ENCODE results near the gene CAPRIN2. TPM values are rescaled to one million over a fixed set of nuclear protein-coding genes. Genes with fewer than 3 reads are reported as not detected.

The CAPRIN2 gene
- polyA plus RNA-seq, 1 donor from 2014 or later: 132 TPM

- Histone ChIP-seq H3K9me3 (ENCODE audit: low read length) (no peaks in the 10 kb centered on the region), H3K79me2 (replicated peaks; ENCODE audit: insufficient read depth, low read length) (no peaks in the 10 kb centered on the region), H3K36me3 (ENCODE audit: insufficient read depth, low read length) (no peaks in the 10 kb centered on the region)
These were observed 24.7 kb downstream of the CAPRIN2 start for GRCh38 chr12:30730011-30730410.

GRCh38 chr12:30729547-30729946 lies 25.2 kb downstream of the CAPRIN2 start:
- H3K4me3 ChIP-seq (ENCODE audit: low read length): no peak overlapping the region
- H3K4me2 ChIP-seq (ENCODE audit: low read length): no peak overlapping the region
- no peaks in the 10 kb centered on the region for H3F3A ChIP-seq (ENCODE audit: insufficient read depth, low read length, poor library complexity, severe bottlenecking)
- H3K27ac ChIP-seq (ENCODE audit: low read length): no peak overlapping the region
- H3K9ac ChIP-seq (ENCODE audit: low read length): no peak overlapping the region
- no peaks in the 10 kb centered on the region for H4K20me1 ChIP-seq (ENCODE audit: insufficient read depth)
- no peaks in the 10 kb centered on the region for H3K9me2 ChIP-seq (ENCODE audit: insufficient read depth, low read length)
- H3K27me3 ChIP-seq (ENCODE audit: insufficient read depth, low read depth, low read length): no peaks in the 10 kb centered on the region
- no peaks in the 10 kb centered on the region for H3K79me2 ChIP-seq (replicated peaks; ENCODE audit: insufficient read depth, low read length)
- no peak for TF ChIP-seq POLR2AphosphoS5 (IDR thresholded peaks at IDR 0.05)
- TF ChIP-seq EZH2 (IDR thresholded peaks at IDR 0.05; ENCODE audit: borderline replicate concordance, insufficient read depth, low read length, poor library complexity, severe bottlenecking): no peak
- TF ChIP-seq MXI1 (conservative IDR thresholded peaks at IDR 0.05; ENCODE audit: poor library complexity, severe bottlenecking): no peak
- TF ChIP-seq TAF1 (IDR thresholded peaks at IDR 0.05; ENCODE audit: low read depth): no peak
- no peak for TF ChIP-seq CTCF (IDR thresholded peaks at IDR 0.05; ENCODE audit: poor library complexity, severe bottlenecking)
- TF ChIP-seq EP300 (conservative IDR thresholded peaks at IDR 0.05; ENCODE audit: poor library complexity, severe bottlenecking): no peak
- no peak for TF ChIP-seq REST (IDR thresholded peaks at IDR 0.05; ENCODE audit: borderline replicate concordance)
- TF ChIP-seq SMC3 (conservative IDR thresholded peaks at IDR 0.05; ENCODE audit: poor library complexity): no peak
- TF ChIP-seq RAD21 (conservative IDR thresholded peaks at IDR 0.05): no peak
- H3K36me3 ChIP-seq (ENCODE audit: insufficient read depth, low read length): no peaks in the 10 kb centered on the region
- no peak overlapping the region for H2AFZ ChIP-seq (ENCODE audit: low read depth, low read length)
- H3K9me3 ChIP-seq (ENCODE audit: low read length): no peaks in the 10 kb centered on the region

More at GRCh38 chr12:30730011-30730410, 24.7 kb downstream of the CAPRIN2 start:
- H3K9me2 ChIP-seq (ENCODE audit: insufficient read depth, low read length): no peaks in the 10 kb centered on the region
- no peak overlapping the region for H3K9ac ChIP-seq (ENCODE audit: low read length)
- no peak overlapping the region for H3K4me3 ChIP-seq (ENCODE audit: low read length)
- H3F3A ChIP-seq (ENCODE audit: insufficient read depth, low read length, poor library complexity, severe bottlenecking): no peaks in the 10 kb centered on the region
- H3K27me3 ChIP-seq (ENCODE audit: insufficient read depth, low read depth, low read length): no peaks in the 10 kb centered on the region
- no peak overlapping the region for H3K4me2 ChIP-seq (ENCODE audit: low read length)
- no peak for TF ChIP-seq SMC3 (conservative IDR thresholded peaks at IDR 0.05; ENCODE audit: poor library complexity)
- no peak for TF ChIP-seq MXI1 (conservative IDR thresholded peaks at IDR 0.05; ENCODE audit: poor library complexity, severe bottlenecking)
- TF ChIP-seq EZH2 (IDR thresholded peaks at IDR 0.05; ENCODE audit: borderline replicate concordance, insufficient read depth, low read length, poor library complexity, severe bottlenecking): no peak
- no peak for TF ChIP-seq CTCF (IDR thresholded peaks at IDR 0.05; ENCODE audit: poor library complexity, severe bottlenecking)
- TF ChIP-seq TAF1 (IDR thresholded peaks at IDR 0.05; ENCODE audit: low read depth): no peak
- TF ChIP-seq RAD21 (conservative IDR thresholded peaks at IDR 0.05): no peak
- no peak overlapping the region for H3K27ac ChIP-seq (ENCODE audit: low read length)
- no peak overlapping the region for H2AFZ ChIP-seq (ENCODE audit: low read depth, low read length)
- no peaks in the 10 kb centered on the region for H4K20me1 ChIP-seq (ENCODE audit: insufficient read depth)
